NCI-H2029 (cell line): ENCODE measurements around the gene ZNF341.
A peak's percentile ranks its signal among the peaks of the same experiment; 100 is the strongest.
"Not testable (repeated sequence)": the region's sequence is repeated elsewhere in the genome, so short reads cannot be mapped to it uniquely, and the experiment has no call there.

Experiments used
- DNase-seq: peaks from one replicate; lab custom pipeline; 2025; lab: John Stamatoyannopoulos, UW

The ZNF341 gene

DNA sequence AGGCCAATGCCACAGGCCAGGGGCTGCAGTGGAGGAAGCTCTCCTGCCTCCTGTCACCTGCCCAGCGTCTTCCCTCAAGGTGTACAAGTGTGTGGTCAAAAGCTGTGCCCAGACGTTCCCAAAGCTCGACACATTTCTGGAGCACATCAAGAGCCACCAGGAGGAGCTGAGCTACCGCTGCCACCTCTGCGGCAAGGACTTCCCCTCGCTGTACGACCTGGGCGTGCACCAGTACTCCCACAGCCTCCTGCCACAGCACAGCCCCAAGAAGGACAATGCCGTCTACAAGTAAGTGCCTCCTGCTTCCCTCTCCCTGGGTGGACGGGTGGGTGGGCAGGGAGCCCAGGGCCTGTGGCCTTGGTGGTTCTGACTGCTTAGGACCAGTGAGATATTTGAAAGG lies 38.2 kb downstream of the ZNF341 start:
- DNase-seq: no peak

DNA sequence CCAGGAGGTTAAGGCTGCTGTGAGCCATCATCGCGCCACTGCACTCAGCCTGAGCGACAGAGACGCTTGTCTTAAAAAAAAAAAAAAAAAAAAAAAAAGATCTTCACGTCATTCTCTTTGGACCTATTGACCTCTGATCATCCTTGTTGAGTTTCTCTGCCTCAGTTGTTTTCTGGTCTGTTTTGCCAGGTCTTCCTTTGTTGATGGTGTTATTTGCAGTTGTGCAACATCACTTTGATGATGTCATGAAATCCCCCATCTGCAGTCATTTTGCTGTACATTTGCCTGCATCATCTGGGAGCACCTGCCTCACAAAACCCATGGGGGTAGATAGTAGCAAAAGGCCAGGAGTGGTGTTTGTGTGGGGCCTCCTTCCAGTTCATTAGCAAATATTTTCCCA lies 40.1 kb downstream of the ZNF341 start:
- DNase-seq: no peak

DNA sequence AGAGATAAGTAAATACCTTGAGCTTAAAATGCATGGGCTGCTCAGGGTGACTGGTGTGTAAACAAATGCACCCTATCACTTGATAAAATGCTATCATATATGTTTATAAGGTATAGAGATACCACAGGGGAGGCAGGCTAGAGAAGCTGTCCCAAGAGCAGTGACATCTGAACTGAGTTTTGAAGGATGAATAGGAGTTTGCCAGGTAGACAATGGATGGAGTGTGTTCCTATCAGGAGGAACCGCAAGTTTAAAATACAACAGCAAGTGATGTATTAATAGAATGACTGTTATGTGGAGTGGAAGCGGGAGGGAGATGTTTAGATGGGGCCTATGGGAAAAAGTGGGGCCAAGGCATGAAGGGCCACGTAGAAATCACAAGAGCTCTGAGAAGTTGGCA lies 40.6 kb downstream of the ZNF341 start:
- no peak for DNase-seq

DNA sequence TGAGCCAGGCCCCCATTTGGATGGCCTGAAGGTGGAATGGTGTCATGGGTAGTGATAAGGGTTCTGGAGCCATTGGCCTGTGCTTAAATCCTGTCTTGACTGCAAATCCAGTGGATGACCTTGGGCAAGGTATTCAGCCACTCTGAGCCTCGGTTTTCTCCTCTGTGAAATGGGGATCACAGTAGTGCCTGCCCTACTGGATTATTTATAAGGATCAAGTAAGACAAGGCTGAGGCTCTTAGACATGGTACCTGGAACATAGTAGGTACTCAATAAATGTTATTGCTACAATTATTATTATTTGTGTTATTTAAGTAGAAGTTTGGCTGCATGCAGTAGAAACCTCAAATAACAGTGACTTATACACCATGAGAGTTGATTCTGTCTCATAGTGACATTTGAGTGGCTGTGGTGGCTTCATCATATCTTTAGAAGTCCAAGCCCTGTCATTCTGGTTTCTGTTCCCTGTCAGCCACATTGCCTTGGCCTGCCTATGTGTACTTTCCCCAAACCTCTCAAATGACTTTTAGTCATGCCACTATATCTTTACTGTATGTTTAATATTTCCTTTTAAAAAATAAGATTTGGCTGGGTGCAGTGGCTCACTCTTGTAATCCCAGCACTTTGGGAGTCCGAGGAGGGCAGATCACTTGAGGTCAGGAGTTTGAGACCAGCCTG lies 41.8 kb downstream of the ZNF341 start:
- no peak for DNase-seq

DNA sequence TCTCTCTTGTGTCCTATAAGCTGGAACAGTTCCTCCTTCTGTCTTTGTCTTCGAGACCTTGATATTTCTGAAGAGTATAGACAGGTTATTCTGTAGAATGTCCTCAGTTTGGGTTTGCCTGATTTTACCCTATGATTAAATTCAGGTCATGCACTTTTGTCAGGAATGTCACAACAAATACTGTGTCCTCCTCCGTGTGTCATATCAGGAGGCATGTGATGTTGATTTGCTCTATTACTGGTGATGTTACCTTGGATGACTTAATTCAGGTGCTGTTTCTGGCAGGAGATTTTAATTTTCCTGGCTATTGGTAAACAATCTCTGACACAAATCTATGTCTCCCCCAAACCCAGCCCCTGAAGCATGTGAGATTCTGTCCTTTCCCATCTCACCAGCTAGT lies 46.0 kb downstream of the ZNF341 start:
- DNase-seq: no peak

DNA sequence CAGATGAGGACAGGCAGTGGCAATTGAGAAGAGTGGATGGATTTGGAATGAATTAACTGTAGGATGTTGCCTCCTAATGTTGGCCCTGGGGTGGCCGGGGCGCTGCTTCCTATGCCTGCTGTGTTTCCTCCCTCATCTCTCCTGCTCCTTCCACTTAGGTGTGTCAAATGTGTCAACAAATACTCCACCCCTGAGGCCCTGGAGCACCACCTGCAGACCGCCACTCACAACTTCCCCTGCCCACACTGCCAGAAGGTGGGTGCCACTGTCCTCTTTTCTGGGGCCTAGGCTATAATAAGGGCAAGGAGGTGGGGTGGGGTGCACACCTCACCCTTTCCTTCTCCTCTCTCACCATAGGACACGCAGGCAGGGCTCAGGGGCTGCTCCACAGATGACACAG lies 49.3 kb downstream of the ZNF341 start:
- no peak for DNase-seq

DNA sequence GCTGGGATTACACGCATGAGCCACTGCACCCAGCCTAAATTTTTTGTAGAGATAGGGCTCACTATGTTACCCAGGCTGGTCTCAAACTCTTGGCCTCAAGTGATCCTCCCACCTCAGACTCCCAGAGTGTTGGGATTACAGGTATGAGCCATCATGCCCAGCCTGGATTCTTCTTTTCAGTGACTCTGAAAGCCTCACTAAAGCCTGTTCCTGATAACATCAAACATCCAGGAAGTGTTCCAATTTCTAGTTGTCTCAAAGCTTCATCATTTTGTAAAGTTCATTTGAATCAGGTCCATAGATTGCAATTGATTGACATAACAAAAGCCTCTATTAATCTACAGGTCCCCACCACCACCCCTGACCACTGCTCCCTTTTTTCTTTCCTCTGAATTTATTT lies 50.1 kb downstream of the ZNF341 start:
- no peak for DNase-seq

DNA sequence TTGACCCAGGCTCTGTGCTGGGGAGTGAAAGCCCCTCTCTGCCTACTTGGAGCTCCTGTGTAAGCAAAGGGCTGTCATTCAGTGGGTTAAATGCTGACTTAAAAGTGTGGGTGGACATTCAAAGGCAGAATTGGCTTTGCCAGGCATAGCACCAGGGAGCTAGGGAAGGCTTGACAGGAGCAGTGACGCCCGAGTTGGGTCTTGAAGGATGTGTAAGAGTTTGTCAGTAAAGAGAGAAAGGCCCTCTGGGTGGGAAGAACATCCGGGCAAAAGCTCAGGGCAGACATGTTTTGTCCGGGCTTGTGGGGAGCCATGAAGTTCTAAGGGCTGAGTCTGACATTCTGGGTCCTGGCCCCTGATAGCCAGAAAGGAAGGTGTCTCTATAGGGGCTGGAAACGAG lies 51.5 kb downstream of the ZNF341 start:
- no peak for DNase-seq

DNA sequence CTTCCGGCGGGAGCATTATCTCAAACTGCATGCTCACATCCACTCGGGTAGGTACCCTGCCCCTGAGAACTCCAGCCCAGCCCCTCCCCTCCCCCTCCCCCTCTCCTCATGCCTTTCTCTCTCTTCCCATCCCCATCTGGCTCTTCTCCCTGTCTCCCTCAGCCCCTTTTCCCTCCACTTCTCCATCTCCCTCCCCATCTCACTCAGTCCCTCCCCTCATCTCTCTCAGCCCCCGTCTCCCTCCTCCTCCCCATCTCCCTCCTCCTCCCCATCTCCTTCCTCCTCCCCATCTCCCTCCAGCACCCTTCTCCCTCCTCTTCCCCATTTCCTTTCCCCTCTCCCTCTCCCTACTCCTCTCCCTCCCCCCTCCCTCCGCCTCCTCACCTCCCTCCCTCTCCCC lies 52.0 kb downstream of the ZNF341 start:
- no peak for DNase-seq

DNA sequence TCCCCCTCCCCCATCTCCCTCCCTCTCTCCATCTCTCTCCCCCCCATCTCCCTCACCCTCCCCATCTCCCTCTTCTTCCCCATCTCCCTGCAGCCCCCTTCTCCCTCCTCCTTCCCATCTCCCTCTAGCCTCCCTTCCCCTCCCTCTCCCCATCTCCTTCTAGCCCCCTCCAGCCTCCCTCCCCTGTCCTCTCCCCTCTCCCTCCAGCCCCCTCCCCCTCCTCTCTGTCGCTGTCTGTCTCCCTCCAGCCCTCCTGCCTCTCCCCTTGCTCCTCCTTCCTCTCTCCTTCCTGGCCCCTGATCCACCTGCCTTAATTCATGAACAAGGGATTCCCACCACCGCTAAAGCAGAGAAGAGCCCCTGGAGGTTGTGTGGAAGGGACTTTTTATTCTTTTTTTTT lies 52.4 kb downstream of the ZNF341 start:
- DNase-seq: no peak

DNA sequence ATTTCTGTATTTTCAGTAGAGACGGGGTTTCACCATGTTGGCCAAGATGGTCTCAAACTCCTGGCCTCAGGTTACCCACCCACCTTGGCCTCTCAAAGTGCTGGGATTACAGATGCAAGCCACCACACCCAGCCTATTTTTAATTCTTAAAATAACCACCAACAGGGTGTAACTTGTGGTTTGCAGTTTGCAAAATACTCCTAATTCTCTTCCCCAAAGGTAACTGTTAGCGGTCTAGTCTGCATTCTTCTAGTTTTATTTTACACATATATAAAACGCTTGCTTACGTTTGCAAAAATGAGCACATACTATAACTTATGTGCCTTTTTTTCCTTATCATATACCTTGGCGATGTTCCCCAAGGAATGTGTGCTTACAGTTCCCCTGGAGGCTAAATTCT lies 53.7 kb downstream of the ZNF341 start:
- DNase-seq: no peak

DNA sequence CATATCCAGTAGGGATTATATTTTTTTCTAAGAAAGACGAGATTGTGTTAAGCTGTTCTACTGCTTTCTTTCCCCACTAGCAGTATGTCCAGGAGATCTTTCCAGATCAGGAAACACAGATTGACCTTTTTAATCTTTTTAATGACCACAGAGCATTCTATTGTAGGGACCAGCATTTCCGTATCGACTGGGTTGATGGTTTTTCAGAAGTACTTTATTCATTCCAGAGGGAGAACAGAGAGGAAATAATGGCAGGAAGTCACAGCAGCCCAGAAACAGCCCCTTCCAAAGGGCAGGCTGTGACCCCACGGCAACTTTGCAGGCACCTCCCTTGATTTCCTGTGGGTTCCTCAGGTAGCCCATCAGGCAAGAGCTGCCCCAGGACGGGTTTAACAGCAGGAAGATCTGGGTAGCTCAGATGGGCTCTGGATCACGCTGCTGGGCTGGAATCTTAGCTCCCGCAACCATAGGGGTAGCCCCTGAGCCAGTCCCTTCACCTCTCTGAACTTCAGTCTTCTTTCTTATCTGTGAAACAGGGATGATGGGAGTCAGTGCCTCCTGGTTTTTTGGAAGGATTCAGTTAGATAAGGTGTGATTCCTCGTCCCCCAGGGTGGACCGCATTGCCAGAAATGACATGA lies 55.6 kb downstream of the ZNF341 start:
- DNase-seq: no peak

DNA sequence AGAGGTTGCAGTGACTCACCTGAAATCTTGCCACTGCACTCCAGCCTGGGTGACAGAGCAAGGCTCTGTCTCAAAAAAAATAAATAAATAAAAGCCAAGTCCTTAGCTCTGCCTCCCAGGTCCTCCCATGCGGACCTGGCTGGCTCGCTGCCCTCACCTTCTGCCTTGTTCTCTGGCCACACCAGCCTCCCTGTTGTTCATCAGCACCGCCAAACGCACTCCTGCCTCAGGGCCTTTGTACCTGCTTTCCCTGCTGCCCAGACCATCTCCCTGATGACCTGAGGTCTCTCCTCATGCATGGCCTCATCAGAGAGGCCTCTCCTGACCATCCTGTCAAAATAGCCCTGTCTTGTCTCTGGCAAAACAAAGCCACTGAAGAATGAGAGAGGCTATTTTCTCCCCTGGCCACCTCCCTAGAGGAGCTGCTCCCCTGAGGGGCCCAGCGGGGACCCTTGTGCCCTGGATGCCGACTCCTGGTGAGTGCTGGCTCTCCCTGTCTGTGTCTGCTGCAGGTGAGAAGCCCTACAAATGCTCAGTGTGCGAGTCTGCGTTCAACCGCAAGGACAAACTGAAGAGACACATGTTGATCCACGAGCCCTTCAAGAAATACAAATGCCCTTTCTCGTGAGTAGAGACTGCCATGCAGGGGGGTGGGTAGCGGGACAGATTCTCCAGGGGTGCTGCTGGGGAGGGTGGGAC lies 56.7 kb downstream of the ZNF341 start:
- DNase-seq: no peak

DNA sequence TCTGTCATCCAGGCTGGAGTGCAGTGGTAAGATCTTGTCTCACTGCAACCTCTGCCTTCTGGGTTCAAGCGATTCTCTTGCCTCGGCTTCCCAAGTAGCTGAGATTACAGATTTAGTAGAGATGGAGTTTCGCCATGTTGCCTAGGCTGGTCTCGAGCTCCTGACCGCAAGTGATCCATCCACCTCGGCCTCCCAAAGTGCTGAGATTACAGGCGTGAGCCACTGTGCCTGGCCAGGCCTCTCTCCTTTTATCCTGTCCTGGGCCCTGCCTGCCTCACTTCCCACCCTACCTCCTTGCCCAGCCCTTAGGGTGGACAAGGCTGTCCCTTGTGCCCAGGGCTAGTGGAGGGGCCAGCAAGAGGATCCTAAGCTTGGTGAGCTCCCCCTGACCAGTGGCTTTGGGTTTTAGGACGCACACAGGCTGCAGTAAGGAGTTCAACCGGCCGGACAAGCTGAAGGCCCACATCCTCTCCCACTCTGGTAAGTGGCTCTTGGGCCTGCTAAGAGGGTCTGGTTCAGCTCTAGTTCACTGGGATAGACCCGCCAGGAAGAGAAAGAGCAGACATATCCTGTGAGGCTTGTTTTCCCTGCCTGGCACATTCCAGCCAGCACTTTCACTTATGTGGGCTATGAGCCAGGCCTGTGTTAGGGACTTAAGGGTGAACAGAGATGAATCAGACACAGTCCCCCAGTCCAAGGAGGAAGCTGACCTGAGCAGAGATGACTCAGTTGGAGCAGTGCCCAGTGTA lies 57.5 kb downstream of the ZNF341 start:
- DNase-seq: peak; percentile 93

DNA sequence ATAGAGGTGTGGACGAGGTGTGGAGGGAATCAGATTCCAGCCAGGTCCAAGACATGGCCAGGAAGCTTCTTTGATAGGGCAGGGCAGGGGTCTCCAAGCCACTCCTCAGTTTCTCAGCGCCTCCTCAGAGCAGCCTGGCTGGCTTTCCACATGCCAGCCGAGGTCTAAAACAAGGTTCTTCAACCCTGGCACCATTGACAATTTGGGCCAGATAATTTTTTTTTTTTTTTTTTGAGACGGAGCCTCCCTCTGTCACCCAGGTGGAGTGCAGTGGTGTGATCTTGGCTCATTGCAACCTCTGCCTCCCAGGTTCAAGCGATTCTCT lies 58.0 kb downstream of the ZNF341 start:
- DNase-seq: no peak

DNA sequence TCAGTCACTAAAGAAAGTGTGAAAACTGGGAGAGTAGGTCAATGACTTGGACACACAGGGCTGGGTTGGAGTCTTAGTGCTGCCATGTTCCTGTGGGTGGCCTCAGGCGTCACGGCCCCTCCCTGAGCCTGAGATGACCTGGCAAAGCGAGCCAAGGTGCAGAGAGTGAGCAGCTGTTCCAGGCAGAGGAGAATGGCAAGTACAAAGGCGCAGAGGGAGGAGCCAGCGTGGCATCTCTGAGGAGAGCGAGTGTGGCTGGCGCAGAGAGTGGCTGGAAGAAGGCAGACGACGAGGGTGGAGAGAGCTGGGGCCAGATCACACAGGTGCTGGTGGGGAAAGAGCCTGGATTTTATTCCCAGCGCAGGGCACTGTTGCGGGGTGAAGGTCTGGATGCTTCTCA lies 58.8 kb downstream of the ZNF341 start:
- DNase-seq: peak; percentile 82

DNA sequence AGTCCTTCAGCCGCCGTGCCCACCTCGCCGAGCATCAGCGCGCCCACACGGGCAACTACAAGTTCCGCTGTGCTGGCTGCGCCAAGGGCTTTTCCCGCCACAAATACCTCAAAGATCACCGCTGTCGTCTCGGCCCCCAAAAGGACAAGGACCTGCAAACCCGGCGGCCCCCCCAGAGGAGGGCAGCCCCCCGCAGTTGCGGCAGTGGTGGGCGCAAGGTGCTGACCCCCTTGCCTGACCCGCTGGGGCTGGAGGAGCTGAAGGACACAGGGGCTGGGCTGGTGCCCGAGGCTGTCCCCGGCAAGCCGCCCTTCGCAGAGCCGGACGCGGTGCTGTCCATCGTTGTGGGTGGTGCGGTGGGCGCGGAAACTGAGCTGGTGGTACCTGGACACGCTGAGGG lies 59.2 kb downstream of the ZNF341 start:
- no peak for DNase-seq

DNA sequence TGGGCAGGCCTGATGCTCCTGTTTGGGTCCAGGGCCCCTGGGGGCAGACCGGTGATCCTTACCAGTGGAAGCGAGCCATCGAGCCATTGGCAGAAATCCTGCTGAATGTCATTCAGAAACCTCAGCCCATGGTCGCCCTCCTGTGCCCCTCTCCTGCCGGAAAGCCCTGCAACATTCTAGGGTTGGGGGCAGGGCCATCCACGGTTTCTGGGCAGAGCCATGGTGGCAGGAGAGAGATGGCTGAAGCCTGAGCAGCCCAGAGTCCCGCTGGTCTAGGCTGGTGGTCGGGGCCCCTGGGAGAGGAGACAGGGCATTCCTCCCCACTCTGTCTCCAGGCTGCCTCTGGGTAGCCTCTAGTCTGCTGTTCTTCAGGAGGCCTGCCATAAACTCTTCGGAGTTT lies 59.7 kb downstream of the ZNF341 start:
- DNase-seq: no peak

DNA sequence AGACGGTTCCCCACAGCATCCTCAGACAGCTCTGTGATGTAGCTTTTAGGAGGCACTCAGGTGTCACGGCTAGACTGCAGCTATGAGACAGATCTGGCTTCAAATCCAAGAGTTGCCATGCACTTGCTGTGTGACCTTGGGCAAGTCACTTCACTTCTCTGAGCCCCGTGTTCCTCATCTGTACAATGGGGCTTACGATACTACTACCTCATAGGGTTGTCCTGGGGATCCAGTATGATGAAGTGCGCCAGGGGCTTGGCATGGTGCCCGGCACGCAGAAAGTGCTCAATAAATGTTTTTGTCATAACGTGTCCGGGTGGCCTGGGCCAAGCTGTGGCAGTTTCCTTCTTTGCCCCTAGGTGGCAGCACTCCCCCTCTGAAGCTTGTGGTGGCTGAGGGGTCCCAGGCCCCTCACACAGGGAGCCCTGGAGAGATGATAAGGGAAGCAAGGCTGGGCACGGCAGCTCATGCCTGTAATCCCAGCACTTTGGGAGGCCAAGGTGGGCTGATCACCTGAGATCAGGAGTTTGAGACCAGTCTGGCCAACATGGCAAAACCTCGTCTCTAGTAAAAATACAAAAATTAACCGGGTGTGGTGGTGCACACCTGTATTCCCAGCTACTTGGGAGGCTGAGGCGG lies 60.3 kb downstream of the ZNF341 start:
- no peak for DNase-seq

DNA sequence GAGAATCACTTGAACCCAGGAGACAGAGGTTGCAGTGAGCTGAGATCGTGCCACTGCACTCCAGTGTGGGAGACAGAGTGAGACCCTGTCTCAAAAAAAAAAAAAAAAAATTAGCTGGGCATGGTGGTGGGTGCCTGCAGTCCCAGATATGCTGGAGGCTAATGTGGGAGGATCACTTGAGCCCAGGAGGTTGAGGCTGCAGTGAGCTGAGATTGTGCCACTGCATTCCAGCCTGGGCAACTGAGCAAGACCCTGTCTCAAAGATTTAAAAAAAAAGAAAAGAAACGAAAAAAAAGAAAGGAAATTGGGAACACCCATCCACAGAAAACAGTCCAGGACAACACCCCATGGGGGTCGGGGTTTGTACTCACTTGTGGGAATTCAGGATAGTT lies 60.8 kb downstream of the ZNF341 start:
- not testable (repeated sequence) for DNase-seq

DNA sequence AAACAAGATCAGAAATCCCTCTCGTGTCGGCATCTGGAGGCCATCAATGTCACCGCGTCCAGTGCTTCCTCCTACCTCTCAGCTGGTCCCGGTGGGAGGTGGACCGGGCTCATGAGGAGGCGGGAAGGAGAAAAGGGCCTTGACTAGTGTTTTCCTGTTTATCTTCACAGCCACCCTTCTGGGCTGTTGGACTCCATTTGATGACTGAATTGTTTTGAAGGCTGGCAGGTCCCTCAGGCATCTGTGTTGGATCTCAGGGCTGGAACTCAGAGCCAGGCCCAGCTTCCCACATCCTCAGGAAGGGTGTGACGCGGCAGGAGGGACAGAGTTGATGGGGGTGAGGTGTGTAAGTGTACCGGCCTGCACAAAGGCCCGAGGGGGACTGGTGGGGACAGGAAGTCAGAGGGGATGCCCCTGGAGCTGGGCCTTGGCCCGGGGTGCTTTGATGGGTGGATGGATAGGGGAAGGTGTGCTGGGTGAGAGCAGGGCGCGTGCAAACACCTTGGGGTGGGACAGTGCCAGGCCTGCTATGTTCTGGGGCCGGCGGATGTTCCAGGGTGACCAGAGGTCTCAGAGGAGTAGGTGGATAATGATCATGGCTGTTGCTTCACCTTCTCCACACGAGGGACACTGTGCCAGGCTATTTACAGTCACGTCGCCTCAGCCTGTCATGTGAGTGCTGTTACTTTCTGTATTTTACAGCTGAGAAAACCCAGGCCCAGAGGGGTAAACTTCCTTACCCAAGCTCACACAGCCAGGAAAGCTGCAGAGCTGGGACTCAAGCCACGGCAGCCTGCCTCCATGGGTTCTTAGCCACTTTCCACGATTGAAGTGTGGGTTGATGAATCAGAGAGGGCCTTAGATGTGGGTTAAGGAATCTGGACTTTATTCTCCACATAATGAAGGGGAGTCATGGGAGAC lies 61.5 kb downstream of the ZNF341 start:
- no peak for DNase-seq
